CD4-positive, alpha-beta memory T cell (primary cell): ENCODE measurements around the gene PARP3. TPM values are rescaled to one million over a fixed set of nuclear protein-coding genes. Genes with fewer than 3 reads are reported as not detected.

Experiments used
- CTCF ChIA-PET: fragments of 350-600 bp; sonication (Branson Sonifier 250); formaldehyde crosslinking; loops from one replicate; lab custom pipeline; 2021; ENCODE audit warnings: inconsistent platforms; ENCODE audit not compliant: partially characterized antibody; lab: Charles Lee
- POLR2A ChIA-PET: fragments of 350-600 bp; sonication (Branson Sonifier 250); formaldehyde crosslinking; loops from one replicate; lab custom pipeline; 2021; ENCODE audit not compliant: partially characterized antibody; lab: Charles Lee
- DNase-seq, 5 donors: peaks; one replicate each; pipeline versions ENCODE4 v3.0.0 to v3.0.0-alpha.2; 2020 to 2022; ENCODE audit warnings: mixed read lengths in 1 of 5
- H3K27ac ChIP-seq: one replicate; pipeline ENCODE4 v1.7.0; 2013; ENCODE audit warnings: low read depth, low read length
- H3K27me3 ChIP-seq: 2 replicates; pipeline ENCODE4 v1.7.0; 2013; ENCODE audit warnings: mild to moderate bottlenecking, low read length, moderate library complexity; ENCODE audit not compliant: insufficient read depth
- H3K36me3 ChIP-seq: 2 replicates; pipeline ENCODE4 v1.7.0; 2013; ENCODE audit warnings: mild to moderate bottlenecking, low read length, moderate library complexity; ENCODE audit not compliant: insufficient read depth
- H3K4me1 ChIP-seq: 2 replicates; pipeline ENCODE4 v1.7.0; 2013; ENCODE audit warnings: mild to moderate bottlenecking, low read length, moderate library complexity; ENCODE audit not compliant: insufficient read depth
- H3K4me3 ChIP-seq, 2 donors: one replicate each; pipeline ENCODE4 v1.7.0; 2013; ENCODE audit warnings: low read length in 2 of 2, mild to moderate bottlenecking in 1 of 2
- H3K9me3 ChIP-seq, 2 donors: one replicate each; pipeline ENCODE4 v1.7.0; 2013; ENCODE audit warnings: low read length in 2 of 2, control low read depth in 1 of 2; ENCODE audit not compliant: control insufficient read depth in 1 of 2
- H3K27ac Mint-ChIP-seq, 7 donors: one replicate each; pipeline ENCODE4 v1.8.0; 2020 to 2021; ENCODE audit warnings: mixed read lengths in 7 of 7, mild to moderate bottlenecking in 6 of 7, inconsistent platforms in 3 of 7, moderate library complexity in 3 of 7
- H3K27me3 Mint-ChIP-seq, 2 donors: one replicate each; pipeline ENCODE4 v1.8.0; 2020 to 2021; ENCODE audit warnings: mixed read lengths in 2 of 2
- H3K36me3 Mint-ChIP-seq, 2 donors: one replicate each; pipeline ENCODE4 v1.8.0; 2020 to 2021; ENCODE audit warnings: mixed read lengths in 2 of 2, inconsistent platforms in 1 of 2, mild to moderate bottlenecking in 1 of 2
- H3K4me1 Mint-ChIP-seq, 4 donors: one replicate each; pipeline ENCODE4 v1.8.0; 2020 to 2021; ENCODE audit warnings: mixed read lengths in 4 of 4, mild to moderate bottlenecking in 1 of 4
- H3K4me3 Mint-ChIP-seq, 8 donors: one replicate each; pipeline ENCODE4 v1.8.0; 2020 to 2021; ENCODE audit warnings: mixed read lengths in 8 of 8, mild to moderate bottlenecking in 7 of 8, moderate library complexity in 6 of 8, inconsistent platforms in 3 of 8
- H3K9me3 Mint-ChIP-seq, 8 donors: one replicate each; pipeline ENCODE4 v1.8.0; 2020 to 2021; ENCODE audit warnings: mixed read lengths in 8 of 8, mild to moderate bottlenecking in 5 of 8, inconsistent platforms in 3 of 8, moderate library complexity in 1 of 8
- intact Hi-C: fragments of 100-400 bp; cut with micrococcal nuclease; formaldehyde crosslinking; loops from one replicate; pipeline ENCODE4 v1.15.1; 2023
- polyA plus RNA-seq, 2 donors: library from polyadenylated mRNA; unstranded; fragments of 300-500 nt; fragmentation: Illumina TruSeq; gene quantifications; one replicate each; pipeline ENCODE4 v1.2.3, GENCODE V29; 2021
- total RNA-seq, 2 experiments: library from RNA; stranded (reverse); gene quantifications; one replicate each; pipeline ENCODE4 v1.2.3, GENCODE V29; 2021

The PARP3 gene
- total and polyA plus RNA-seq, 4 experiments from 2014 or later: 2.9 to 10.5 (median 6.9) TPM

- peaks cover 0 to 8% (median 4%) of the 10 kb centered on the region in 4 donors for H3K4me1 Mint-ChIP-seq
- peaks cover 5 to 12% of the 10 kb centered on the region in 2 donors for H3K27me3 Mint-ChIP-seq
- H3K27me3 ChIP-seq: peaks cover 8% of the 10 kb centered on the region
- intact Hi-C loops: loop anchor here (2.0 kb wide), 1 partner anchor 15 kb away; the partner anchor contains the start of gene PARP3
- no peaks in the 10 kb centered on the region for H3K36me3 ChIP-seq
- H3K27ac Mint-ChIP-seq: no peak overlapping the region
- CTCF ChIA-PET: interaction anchor here (1.4 kb wide), 1 partner anchor 16 kb away, joined by 8 read pairs; the partner anchor contains the start of gene ABHD14B
- H3K4me3 ChIP-seq: no peak overlapping the region
- H3K4me1 ChIP-seq: peaks cover 15% of the 10 kb centered on the region
- H3K9me3 ChIP-seq: no peaks in the 10 kb centered on the region
- no peaks in the 10 kb centered on the region for H3K9me3 Mint-ChIP-seq
- H3K36me3 Mint-ChIP-seq: peaks cover 6 to 15% of the 10 kb centered on the region in 2 donors
- DNase-seq: no peak
- POLR2A ChIA-PET: interaction anchor here (1.8 to 2.3 kb wide), 2 partner anchors 10 to 16 kb away, joined by 5 to 9 read pairs; partner anchors contain the start of genes ABHD14A, ABHD14B and PCBP4
- H3K27ac ChIP-seq: no peak overlapping the region
- no peak overlapping the region for H3K4me3 Mint-ChIP-seq
Observed at GRCh38 chr3:51957520-51958205, 15.5 kb downstream of the PARP3 start.

GRCh38 chr3:51958603-51959521, 16.7 kb downstream of the PARP3 start:
- POLR2A ChIA-PET: interaction anchor here (1.8 to 2.3 kb wide), 2 partner anchors 9 to 15 kb away, joined by 5 to 9 read pairs; partner anchors contain the start of genes ABHD14A, ABHD14B and PCBP4
- Mint-ChIP-seq H3K36me3 (peaks cover 6 to 15% of the 10 kb centered on the region in 2 donors), H3K4me3 (no peak overlapping the region), H3K27me3 (peaks cover 2 to 8% of the 10 kb centered on the region in 2 donors), H3K9me3 (no peaks in the 10 kb centered on the region), H3K27ac (no peak overlapping the region), H3K4me1 (peaks cover 0 to 6% (median 4%) of the 10 kb centered on the region in 4 donors)
- intact Hi-C loops: no loop called here
- Histone ChIP-seq H3K27me3 (peaks cover 8% of the 10 kb centered on the region), H3K27ac (no peak overlapping the region), H3K4me3 (no peak overlapping the region), H3K4me1 (peaks cover 15% of the 10 kb centered on the region), H3K36me3 (no peaks in the 10 kb centered on the region), H3K9me3 (no peaks in the 10 kb centered on the region)
- DNase-seq: no peak
- CTCF ChIA-PET: interaction anchor here (0.7 kb wide), 1 partner anchor 1417 kb away, joined by 3 read pairs; no protein-coding TSS in a partner anchor

- H3K27ac ChIP-seq: no peak overlapping the region
- intact Hi-C loops: no loop called here
- H3K36me3 ChIP-seq: no peaks in the 10 kb centered on the region
- Mint-ChIP-seq H3K4me1 (peaks cover 0 to 6% (median 1%) of the 10 kb centered on the region in 4 donors), H3K27me3 (peaks cover 2% of the 10 kb centered on the region in 2 donors), H3K36me3 (peaks cover 6 to 15% of the 10 kb centered on the region in 2 donors), H3K27ac (no peak overlapping the region), H3K9me3 (no peaks in the 10 kb centered on the region), H3K4me3 (no peak overlapping the region)
- no peak overlapping the region for H3K4me3 ChIP-seq
- DNase-seq: no peak
- H3K4me1 ChIP-seq: peaks cover 15% of the 10 kb centered on the region
- POLR2A ChIA-PET: no interaction called here
- peaks cover 8% of the 10 kb centered on the region for H3K27me3 ChIP-seq
- CTCF ChIA-PET: no interaction called here
- H3K9me3 ChIP-seq: no peaks in the 10 kb centered on the region
Observed at GRCh38 chr3:51959651-51960050, 17.5 kb downstream of the PARP3 start.

GRCh38 chr3:51960386-51960785, 18.2 kb downstream of the PARP3 start:
- Mint-ChIP-seq H3K4me3 (no peak overlapping the region), H3K9me3 (no peaks in the 10 kb centered on the region), H3K27me3 (peaks cover 0 to 2% of the 10 kb centered on the region in 2 donors), H3K27ac (no peak overlapping the region), H3K36me3 (peaks cover 6 to 15% of the 10 kb centered on the region in 2 donors), H3K4me1 (peaks cover 6 to 11% (median 7%) of the 10 kb centered on the region in 4 donors)
- Histone ChIP-seq H3K4me1 (peaks cover 14% of the 10 kb centered on the region), H3K36me3 (no peaks in the 10 kb centered on the region), H3K9me3 (no peaks in the 10 kb centered on the region), H3K27ac (no peak overlapping the region), H3K27me3 (peaks cover 1% of the 10 kb centered on the region), H3K4me3 (no peak overlapping the region)
- intact Hi-C loops: no loop called here
- ChIA-PET CTCF (no interaction called here), POLR2A (interaction anchor here (1.3 kb wide), 1 partner anchor 13 kb away, joined by 3 read pairs; the partner anchor contains the start of gene ABHD14B)
- no peak for DNase-seq

GRCh38 chr3:51961011-51961410, 18.8 kb downstream of the PARP3 start:
- no peak overlapping the region for H3K4me3 Mint-ChIP-seq
- ChIA-PET POLR2A (interaction anchor here (1.2 to 1.3 kb wide), 2 partner anchors 9 to 13 kb away, joined by 3 read pairs; partner anchors contain the start of gene ABHD14B), CTCF (interaction anchor here (1.2 kb wide), 1 partner anchor 13 kb away, joined by 5 read pairs; the partner anchor contains the start of gene ABHD14B)
- no peak overlapping the region for H3K4me3 ChIP-seq
- no peaks in the 10 kb centered on the region for H3K9me3 ChIP-seq
- H3K36me3 ChIP-seq: no peaks in the 10 kb centered on the region
- H3K27me3 Mint-ChIP-seq: peaks cover 0 to 2% of the 10 kb centered on the region in 2 donors
- H3K36me3 Mint-ChIP-seq: peaks cover 6 to 15% of the 10 kb centered on the region in 2 donors
- no peaks in the 10 kb centered on the region for H3K27me3 ChIP-seq
- H3K4me1 Mint-ChIP-seq: peaks cover 7 to 17% (median 9%) of the 10 kb centered on the region in 4 donors
- H3K27ac Mint-ChIP-seq: no peak overlapping the region
- DNase-seq: no peak
- no peaks in the 10 kb centered on the region for H3K9me3 Mint-ChIP-seq
- intact Hi-C loops: no loop called here
- H3K4me1 ChIP-seq: peaks cover 14% of the 10 kb centered on the region
- H3K27ac ChIP-seq: no peak overlapping the region

GRCh38 chr3:51961602-51962569, 19.7 kb downstream of the PARP3 start:
- H3K27ac Mint-ChIP-seq: no peak overlapping the region
- H3K27me3 ChIP-seq: no peaks in the 10 kb centered on the region
- no peak for DNase-seq

More at GRCh38 chr3:51961602-51962569, 19.7 kb downstream of the PARP3 start:
- Mint-ChIP-seq H3K4me1 (peaks cover 7 to 19% (median 12%) of the 10 kb centered on the region in 4 donors), H3K4me3 (no peak overlapping the region), H3K9me3 (no peaks in the 10 kb centered on the region), H3K36me3 (peaks cover 6 to 15% of the 10 kb centered on the region in 2 donors), H3K27me3 (peaks cover 0 to 2% of the 10 kb centered on the region in 2 donors)
- peaks cover 14% of the 10 kb centered on the region for H3K4me1 ChIP-seq
- H3K4me3 ChIP-seq: no peak overlapping the region
- ChIA-PET POLR2A (interaction anchor here (0.6 to 1.3 kb wide), 4 partner anchors 9 to 13 kb away, joined by 3 to 7 read pairs (median 3); partner anchors contain the start of genes ABHD14A and ABHD14B), CTCF (interaction anchor here (0.9 to 1.2 kb wide), 3 partner anchors 9 to 22 kb away, joined by 4 to 5 read pairs (median 4); partner anchors contain the start of genes ABHD14B and ACY1)
- H3K36me3 ChIP-seq: no peaks in the 10 kb centered on the region
- no peak overlapping the region for H3K27ac ChIP-seq
- H3K9me3 ChIP-seq: no peaks in the 10 kb centered on the region
- intact Hi-C loops: no loop called here
